HG03378 (cell line): ENCODE measurements around the gene CNGA1.

Source experiments
- ATAC-seq: cut with Tn5 transposase; IDR thresholded peaks from one replicate; pipeline ENCODE4 v1.9.1; 2021; ENCODE audit warnings: mild to moderate bottlenecking, moderate library complexity; ENCODE audit not compliant: unreplicated experiment

Gene CNGA1

GRCh38 chr4:47914220-47914925 is 102.1 kb downstream of the CNGA1 start, which contains the start of gene NFXL1:
NFXL1 (minus strand) TSS chr4:47914583; CDS start chr4:47914203, 380 bp downstream.
- peak; percentile 95 for ATAC-seq

GRCh38 chr4:47913861-47914219 is 102.6 kb downstream of the CNGA1 start:
- ATAC-seq, result peak; percentile 17

DNA sequence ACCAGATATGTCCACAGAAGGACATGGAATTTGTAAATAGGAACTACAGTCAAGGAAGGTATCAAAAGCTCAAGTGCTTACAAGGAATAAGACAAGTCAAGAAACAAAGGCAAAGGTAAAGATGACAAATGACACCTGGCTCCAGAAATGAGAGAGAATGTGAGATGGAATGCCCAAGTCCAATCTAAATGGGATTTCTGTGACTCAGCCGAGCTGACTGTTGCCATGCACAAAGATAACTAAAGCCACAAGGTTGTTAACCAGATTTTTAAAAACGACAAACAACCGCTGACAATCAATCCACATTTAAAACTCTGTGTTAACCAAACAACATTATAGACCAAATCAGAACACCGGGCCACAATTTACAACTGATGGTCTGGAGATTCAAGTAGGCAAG is 103.2 kb downstream of the CNGA1 start:
- no peak for ATAC-seq

GRCh38 chr4:47907089-47907646 is 109.3 kb downstream of the CNGA1 start:
- ATAC-seq, result no peak

GRCh38 chr4:47899639-47900038 is 116.8 kb downstream of the CNGA1 start:
- ATAC-seq, result no peak

- ATAC-seq, result no peak
Observed at GRCh38 chr4:47891928-47892327, 124.6 kb downstream of the CNGA1 start.
